GM04504 (cell line): ENCODE data around the gene PPFIBP2.

Experiments used
- DNase-seq: peaks from one replicate; pipeline ENCODE4 v3.0.0-alpha.2; 2012; ENCODE audit warnings: low read depth

PPFIBP2 gene

DNA sequence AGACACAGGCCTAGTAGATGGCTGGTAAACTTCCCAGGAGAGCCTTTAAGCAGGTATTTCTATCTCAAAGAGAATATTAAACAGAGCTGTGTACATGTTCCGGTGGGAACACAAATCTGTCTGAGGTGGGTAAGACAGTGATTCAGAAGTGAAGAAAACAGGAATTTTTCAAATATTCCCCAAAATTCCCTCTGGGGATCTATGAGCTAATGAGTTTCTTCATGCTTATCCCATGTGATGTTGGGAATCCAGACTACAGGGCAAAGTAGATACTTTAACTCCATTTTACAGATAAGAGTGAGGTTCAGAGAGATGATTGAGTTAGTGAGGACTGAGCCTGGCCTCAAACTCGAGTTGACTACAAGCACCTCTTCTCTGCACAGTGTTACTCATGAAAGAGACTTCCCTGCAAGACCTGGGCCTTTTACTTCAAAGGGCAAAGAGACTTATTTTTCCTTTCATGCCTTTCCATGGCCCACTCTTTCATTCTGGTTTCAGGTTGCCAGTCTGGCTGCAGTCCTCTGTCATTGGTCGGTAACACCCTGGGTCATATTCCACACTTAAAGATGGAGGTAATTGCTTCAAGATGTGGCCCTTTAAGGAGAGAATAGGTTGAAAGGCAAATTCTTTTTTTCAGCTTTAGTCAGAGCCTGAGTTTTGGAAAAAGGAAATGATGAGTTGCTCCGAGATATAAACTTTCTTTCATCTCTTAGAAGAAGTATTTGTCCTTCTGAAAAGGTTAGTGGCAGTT lies 89.4 kb downstream of the PPFIBP2 start:
- DNase-seq, result peak; percentile 29

DNA sequence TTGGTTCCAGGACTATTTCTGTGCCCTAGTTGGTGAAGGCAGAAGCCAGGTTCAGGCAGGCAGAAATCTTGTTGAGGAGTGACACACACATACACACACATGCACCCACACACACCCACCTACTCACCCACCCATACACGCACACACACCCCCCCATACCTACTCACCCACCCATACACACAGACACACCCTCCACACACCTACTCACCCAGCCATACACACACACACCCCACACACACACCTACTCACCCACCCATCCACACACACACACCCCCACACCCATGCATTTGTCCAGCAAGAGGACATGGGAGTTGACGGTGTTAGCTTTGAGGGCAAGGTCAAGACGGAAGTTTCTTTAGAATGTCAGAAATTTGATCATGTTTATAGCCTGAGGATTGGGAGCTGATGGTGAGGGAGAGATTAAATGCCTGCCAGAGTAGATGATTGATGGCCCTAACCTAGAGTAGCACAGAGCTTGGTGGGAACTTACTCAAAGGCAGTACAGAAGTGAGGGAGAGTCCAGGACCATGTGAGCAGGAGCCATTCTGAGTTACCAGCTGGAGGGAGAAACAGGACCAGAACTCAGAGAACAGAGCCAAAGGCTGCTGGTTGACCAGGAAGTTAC lies 90.6 kb downstream of the PPFIBP2 start:
- DNase-seq, result no peak

DNA sequence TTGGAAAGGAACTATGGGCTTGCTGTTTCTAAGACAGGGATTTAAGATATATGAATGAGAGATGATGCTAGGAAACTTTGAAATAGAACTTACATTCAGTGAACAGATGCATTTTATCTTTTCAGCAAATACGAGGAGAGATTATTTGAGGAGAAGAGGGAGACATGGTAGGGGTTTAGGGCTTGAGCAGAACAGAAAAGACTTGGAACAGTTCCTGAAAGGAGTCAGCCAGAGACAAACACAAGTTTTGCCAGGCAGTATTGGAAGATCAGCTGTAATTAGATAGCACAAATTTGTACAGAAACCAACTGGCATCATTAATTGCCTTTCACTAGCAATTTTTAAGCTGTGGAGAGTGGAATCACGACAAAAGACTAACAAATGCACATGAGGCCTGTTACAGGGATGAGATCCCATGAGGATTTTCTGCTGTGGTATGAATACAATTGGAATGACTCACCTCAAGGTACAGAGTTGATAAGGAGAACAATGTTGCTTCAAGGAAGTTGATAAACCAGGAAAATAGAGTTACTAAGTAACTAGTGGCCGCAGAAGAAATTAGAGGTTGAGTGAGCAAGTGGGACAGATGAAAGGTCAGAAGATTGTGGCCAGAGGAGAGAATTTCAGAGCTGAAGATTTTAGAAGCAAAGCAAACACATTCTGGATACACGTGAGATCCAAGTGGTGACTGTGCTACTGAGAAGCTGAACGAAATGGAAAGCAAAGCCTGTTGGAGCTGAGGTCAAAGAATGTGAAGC lies 91.6 kb downstream of the PPFIBP2 start:
- DNase-seq, result no peak

DNA sequence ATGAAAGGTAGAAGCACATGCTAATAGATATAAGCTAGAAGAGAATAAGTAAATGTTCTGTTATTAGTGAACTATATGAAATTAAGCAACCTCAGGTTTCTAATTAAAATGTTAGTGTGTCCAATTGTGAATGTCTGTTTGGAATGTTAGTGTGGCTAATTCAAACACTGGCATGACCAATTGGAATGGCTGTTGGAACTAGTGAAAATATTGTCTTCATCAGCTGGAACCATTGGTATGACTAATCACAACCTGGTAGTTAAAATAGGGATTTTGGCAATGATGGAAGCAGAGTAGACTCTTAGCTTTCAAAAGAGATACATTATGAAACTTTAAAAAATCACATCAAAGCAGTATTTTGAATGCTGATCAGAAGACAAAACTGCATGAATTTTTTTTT lies 92.7 kb downstream of the PPFIBP2 start:
- no peak for DNase-seq

DNA sequence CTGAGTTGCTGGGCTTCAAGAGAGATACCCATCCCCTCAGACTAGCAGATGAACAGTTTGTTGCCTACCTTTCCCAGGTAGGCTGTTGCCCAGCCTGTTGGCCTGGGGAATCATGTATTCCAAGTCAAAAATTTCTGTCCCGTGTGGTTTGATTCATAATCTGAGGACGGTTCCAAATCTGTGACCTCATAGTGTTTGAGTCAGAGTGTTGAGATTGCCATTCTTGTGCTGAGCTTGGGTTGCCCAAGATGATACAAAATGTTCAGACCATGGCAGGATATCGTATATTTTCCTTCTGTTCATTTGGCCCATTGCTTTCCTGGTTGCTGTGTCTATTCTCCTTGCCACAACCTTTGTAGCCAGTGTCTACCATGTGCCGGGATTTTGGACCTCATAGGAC lies 95.2 kb downstream of the PPFIBP2 start:
- DNase-seq, result no peak

DNA sequence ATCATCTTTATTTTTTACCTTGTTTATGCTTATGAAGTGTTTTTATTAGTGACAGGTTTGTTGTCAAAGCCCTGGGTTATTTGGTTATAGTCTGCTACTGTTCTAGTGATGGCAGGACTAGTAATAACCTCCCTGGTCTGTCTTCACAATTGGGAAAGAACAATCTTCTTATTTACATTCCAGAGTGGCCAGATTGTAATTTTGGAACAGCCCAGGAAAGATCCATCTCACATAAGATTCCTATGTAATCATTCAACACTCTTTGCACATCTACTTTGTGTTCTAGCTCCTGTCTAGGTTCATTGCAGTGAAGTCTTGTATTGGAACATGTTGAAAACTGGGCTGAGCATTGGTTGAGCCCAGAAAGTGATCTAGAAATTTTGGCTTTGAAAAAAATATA lies 95.7 kb downstream of the PPFIBP2 start:
- no peak for DNase-seq

DNA sequence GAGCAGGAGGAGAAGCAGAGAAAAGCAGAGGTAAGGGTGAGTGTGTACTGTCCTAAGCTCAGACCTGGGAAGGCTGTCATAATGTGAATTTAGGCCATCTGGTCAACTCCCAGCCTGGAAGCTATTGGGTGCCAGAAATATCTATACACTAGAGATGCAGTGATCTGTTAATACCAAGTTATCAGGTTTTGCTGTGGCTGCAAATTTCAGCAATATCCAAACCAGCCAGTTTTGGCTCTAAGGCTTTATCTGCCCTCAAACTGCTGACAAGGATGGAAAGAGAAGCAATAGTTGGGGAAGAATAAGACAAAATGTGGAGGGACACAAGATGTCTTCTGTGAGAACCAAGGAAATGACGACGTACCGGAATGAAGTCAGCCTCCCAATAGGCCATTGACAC lies 96.6 kb downstream of the PPFIBP2 start:
- no peak for DNase-seq

DNA sequence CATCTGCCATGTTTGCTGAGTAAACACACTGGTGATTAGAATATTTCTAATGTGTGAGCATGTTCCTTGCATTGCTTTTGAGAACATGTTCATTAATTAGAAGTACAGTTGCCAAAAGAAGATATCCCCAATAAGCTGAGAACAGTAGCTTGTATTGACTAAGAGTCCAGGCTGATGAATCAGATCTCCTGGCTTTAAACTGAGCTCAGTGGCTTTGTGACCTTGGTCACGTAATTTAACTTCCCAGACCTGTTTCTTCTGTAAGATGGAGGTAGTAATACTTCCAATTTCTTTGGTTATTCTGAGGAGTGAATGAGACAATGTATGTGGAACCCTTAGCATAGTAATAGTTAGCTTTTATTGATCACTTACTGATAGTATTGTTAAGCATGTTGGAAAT lies 97.6 kb downstream of the PPFIBP2 start:
- no peak for DNase-seq

DNA sequence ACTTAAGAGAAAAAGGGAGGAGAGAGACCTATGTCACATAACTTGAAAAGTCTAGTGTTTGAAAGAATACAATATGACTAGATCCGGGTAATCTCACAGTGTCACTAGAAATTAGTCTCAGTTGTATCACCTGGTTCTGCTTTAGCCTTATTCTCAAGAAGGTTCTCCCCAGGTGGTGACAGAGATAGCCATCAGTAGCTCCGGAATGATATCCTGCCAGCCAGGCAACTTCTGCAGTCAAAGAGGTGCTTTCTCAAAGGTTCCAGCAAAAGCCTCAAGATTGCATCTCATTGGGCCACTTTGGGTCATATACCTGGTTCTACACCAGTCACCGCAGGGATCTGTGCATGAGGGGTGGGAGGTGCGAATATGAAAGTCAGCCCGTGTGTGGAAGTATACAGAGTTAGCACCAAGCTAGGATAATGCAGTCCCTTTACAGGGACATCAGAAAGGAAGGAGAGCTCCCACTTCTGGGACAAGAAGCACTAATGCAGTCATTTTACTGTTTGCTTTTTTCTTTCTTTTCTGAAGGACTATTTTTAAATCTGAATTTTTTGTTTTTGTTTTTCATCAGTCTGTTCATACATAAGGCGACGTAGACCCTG lies 98.4 kb downstream of the PPFIBP2 start:
- no peak for DNase-seq

DNA sequence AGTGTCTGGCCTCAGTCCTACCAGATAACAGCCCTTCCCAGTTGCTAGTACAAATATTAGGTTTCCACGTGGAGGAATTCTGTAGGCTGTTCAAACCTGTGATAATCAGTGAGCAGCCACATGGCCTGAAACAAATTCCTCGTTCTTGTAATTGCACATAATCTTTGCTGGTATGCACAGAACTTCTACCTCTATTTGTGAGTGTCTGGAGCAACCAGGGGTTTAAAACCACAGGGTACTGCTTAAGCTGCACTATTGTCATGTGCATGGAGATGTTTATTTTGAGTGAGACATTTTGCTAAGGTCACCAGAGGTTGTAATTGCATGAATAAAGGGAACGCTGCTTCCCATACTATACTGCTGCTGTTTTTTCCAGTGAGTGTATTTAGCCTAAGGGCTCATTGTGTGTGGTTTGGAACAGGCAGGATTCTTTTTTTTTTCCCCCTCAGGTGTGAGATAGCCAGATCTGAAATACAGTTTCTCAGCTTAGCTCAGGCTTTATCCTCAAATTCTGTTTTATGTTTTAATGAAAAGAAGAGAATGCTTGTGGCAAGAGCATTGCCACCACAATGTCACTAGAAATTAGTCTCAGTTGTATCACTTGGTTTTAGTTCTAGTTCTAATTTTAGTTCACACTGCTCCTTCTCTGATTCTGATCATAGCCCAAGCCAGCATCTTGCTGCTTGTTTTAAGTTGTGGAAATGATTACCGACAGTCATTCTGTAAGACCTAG lies 99.0 kb downstream of the PPFIBP2 start:
- DNase-seq, result no peak

DNA sequence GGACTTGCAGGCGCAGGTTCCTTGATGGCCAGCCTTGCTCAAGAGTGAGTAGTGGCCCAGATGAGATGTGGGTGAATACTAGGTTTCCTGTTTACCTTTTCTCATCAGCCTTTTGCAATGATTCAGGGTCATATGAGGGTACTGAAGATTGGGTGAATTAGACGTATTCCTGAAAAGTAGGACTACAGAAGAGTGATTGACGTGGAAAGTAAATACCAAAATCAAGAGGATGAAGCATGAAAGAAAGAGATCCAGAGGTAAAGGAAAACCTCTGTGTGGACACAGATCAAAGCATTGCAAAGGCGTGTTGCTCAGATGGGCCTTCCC lies 99.6 kb downstream of the PPFIBP2 start:
- no peak for DNase-seq

DNA sequence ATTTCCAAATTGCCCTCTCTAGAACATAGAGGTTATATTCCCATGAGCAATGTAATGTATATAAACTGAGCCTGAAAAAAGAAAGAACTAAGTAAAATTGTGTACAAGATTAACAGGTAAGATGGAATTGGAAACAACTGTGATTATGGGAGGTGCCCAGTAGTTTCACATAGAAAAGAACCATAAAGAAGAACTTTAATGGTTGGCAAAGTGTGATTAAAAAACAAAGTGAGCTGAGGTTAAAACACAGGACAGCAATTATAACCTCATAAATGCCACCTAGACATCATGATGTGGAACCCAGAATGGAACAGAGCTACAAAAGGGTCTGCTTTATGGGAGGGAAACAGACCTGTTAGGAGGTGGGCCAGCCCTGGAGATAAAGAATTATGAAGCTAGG lies 100.9 kb downstream of the PPFIBP2 start:
- no peak for DNase-seq

DNA sequence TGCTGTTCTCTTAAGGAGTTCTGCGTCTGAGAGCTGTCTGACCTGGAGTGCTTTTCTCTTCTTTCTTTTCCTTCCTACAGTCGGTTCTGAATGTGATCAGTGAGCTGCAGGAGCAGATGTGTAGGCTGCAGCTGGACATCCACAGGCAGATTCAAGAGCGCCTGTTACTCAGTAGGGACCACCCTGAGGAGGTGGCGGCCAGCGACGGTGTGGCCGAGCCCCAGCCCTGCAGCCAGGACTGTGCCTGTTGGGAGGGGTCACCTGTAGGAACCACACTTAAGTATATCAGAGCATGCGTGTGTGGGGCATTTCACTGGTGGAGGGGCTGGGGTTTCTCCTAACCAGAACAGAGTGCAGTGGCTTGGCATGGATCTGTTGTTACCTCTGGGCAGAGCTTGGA lies 103.2 kb downstream of the PPFIBP2 start:
- no peak for DNase-seq

DNA sequence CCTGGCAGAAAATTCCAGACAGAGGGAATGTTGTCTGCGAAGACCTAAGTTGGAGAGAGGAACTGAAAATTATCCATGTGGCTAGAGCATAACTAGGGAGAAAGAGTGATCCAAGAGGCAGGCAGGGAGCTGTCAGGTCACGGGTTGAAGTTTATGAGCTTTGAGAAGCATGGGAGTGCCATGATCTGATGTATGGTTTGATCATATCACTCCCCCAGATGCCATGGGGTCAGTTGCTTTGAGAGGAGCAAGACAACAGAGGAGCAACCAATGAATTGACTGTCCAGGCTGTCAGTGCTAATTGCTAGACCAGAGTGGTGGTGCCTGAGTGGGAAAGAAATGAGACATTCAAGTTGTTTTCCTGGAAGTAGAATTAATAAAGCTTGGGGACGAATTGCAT lies 105.5 kb downstream of the PPFIBP2 start:
- no peak for DNase-seq

DNA sequence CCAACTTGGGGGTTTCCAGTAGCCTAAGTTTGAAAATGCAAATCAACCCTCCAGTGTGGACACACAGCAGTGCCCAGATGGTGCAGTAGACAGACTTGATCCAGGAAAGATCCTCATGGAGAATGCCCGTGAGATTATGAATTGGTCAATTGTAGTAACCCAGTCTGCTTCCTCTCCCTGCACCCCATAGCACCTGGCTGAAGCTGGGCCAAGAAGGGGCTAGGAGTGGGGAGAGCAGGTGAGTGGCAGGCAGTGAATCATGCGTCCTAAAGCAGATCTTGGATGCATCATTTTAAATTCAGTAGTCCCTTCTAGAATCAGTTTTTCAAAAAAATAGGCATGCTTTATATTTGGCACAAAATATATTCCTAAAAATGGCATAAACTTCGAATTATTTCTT lies 107.3 kb downstream of the PPFIBP2 start:
- no peak for DNase-seq

DNA sequence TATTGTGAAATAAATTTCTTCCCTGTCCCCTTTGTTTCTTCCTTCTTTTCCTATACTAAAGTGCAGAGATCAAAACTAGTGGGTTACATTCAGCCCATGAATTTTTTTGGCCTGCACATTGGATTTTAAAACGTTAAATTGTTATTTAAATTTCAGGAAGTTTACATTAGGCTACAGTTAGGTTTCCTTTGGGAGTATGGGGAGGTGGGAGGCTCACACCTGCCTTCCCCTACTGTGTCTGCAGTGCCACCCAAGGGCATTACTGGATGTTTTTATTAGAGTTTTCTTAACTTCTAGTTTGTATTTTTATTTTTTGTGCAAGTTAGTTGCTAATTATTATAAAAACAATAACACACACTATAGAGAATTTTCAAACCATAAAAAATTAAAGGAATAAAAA lies 107.8 kb downstream of the PPFIBP2 start:
- DNase-seq, result no peak

DNA sequence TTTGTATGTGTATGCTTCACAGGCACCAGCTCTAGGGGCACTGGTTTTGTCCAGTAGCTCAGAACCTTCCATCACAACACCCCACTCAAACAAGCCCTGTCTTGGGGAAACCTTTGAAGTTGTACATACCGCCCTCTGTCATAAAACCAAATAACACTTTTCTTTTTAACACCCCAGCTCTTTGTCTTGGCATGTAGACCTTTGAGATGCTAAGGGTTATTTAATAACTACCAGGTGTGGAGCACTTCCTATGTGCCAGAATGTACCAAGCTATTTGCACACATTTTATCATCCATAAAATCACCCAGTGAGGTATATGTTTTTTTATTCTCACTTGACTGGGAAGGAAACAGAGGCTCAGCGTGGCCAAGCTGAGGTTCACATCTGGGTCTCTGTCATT lies 108.9 kb downstream of the PPFIBP2 start:
- no peak for DNase-seq

DNA sequence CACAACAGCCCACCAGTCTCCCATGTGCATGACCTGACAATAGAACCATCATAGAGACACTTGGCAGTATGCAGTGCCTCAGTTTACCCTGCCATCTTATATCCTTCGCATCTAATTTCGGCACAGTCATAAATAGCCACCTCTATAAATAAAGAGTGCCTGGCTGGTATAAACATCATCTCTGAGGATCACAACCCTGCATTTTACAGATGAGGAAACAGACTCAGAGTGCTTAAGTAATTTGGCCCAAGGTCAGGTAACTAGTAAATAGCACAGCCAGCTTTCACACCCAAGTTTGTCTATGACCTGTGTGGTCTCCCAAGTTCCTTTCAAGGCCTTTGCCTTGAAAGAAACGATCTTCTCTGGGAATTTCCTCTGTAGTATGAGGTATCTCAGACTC lies 114.9 kb downstream of the PPFIBP2 start:
- no peak for DNase-seq

DNA sequence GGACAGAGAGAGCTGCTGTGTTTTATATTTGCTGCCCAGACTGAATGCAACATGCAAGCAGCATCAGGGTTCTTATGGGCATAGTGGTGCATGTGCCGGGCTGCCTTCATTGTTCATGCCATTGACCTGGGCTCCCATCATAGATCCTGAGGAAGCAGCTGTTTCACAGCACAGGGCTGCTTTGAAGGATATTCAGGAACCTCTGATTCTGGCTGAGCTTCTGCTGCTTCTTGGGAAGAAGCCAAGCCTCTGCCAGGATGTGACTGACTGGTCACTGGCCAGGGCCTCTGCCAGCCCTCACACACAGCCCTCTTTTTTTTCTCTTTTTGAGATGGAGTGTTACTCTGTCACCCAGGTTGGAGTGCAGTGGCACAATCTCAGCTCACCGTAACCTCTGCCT lies 116.2 kb downstream of the PPFIBP2 start:
- no peak for DNase-seq

DNA sequence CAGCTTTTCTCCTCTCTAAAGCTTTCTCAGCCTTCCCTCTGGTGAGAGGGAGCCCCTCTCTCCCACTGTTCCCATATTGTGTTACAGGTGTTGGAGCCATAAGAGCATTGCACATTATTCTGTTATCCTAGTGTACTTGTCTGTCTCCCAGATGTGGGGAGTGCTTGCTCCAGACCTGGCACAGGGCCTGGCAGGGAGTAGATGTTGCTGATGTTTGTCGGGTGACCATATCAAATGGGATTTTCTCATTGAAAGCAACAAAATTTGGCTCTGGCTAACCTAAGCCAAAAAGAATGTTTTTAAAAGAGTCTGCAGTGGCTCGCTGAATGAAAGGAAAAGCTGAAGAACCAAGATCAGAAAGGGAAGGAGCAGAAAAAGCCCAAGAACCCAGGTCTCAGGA lies 118.4 kb downstream of the PPFIBP2 start:
- no peak for DNase-seq

DNA sequence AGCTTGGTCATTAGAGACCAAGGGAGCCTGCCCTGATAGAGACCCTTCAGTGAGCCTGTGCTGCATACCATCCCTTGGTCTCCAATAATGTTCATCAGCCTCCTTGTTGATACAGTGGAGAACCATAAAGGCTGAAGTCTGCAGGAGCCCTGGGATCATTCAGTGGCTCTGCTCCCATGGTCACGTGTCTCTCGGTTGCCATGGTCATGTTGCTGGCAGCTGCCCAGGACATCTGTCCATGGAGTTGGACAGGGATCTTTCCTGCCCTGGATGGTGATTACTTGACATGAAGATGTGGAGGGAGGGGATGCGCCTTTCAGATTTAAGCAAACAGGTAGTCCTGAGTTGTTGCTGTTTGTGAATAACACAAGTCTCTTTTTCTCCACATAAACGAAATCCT lies 121.3 kb downstream of the PPFIBP2 start:
- no peak for DNase-seq

DNA sequence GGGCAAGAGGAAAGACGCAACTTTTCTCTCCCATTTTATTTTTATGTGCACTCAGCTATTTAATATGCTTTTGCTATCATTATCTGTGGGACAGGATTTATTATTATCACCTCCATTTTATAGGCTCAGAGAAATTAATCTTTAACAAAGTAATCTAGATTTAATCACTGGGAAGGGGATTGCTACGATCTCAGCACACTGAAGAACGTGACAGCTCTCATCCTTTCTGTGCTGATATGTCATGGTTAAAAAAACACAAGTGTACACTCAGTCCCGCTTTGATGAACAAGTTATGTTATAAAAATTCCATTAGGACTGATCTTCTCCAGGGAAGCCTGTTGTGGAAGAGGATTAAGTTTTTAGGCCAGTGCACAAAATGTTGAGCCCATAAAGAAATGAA lies 121.9 kb downstream of the PPFIBP2 start:
- no peak for DNase-seq
